ENCODE results near the gene HOGA1.
"Not testable (repeated sequence)": the region's sequence is repeated elsewhere in the genome, so short reads cannot be mapped to it uniquely, and the experiment has no call there.

DNA sequence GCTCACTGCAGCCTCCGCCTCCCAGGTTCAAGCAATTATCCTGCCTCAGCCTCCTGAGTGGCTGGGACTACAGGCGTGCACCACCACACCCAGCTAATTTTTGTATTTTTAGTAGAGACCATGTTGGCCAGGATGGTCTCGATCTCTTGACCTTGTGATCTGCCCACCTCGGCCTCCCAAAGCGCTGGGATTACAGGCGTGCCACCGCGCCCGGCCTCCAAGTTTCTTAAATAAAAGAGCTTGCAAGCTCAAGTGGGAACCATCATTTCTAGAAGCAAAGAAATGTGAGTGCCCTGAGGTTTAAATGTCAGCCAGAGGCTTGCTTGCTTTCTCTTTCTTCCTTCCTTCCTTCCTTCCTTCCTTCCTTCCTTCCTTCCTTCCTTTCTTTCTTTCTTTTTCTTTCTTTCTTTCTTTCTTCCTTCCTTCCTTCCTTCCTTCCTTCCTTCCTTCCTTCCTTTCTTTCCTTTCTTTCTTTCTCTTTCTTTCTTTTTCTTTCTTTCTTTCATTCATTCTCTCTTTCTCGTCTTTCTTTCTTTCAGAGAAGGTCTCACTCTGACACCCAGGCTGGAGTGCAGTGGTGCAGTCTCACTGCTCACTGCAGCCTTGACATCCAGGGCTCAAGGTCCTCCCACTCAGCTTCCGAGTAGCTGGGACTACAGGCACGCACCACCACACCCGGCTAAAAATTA lies 58.4 kb downstream of the HOGA1 start:
- TF ChIP-seq SUZ12 (IDR thresholded peaks at IDR 0.05; ENCODE audit: extremely low read depth, insufficient read depth, insufficient read length); ZNF274 (IDR thresholded peaks at IDR 0.05; ENCODE audit: low read depth, low read length); YY1 (IDR thresholded peaks at IDR 0.05; ENCODE audit: insufficient read depth, insufficient read length): not testable (repeated sequence)

Data from NT2/D1 (cell line).